Parathyroid adenoma (tissue), 2 donors: Measurements from ENCODE around the gene EIF4E3.

Experiments used
- H2AFZ ChIP-seq: fragments of 300-600 bp; sonication (generic); one replicate; pipeline ENCODE4 v1.7.0; 2017; ENCODE audit warnings: antibody characterized with exemption, mild to moderate bottlenecking
- H3K27ac ChIP-seq: fragments of 300-600 bp; sonication (generic); one replicate; pipeline ENCODE4 v1.7.0; 2017
- H3K27me3 ChIP-seq: fragments of 300-600 bp; sonication (generic); one replicate; pipeline ENCODE4 v1.7.0; 2017; ENCODE audit warnings: low read length; ENCODE audit not compliant: control insufficient read depth, insufficient read depth
- H3K36me3 ChIP-seq: fragments of 300-600 bp; sonication (generic); one replicate; pipeline ENCODE4 v1.7.0; 2017; ENCODE audit warnings: low read length; ENCODE audit not compliant: control insufficient read depth, insufficient read depth
- H3K4me1 ChIP-seq: fragments of 300-600 bp; sonication (generic); one replicate; pipeline ENCODE4 v1.7.0; 2017; ENCODE audit warnings: control low read depth
- H3K4me2 ChIP-seq: fragments of 300-600 bp; sonication (generic); one replicate; pipeline ENCODE4 v1.7.0; 2017; ENCODE audit warnings: low read length
- H3K4me3 ChIP-seq: fragments of 300-600 bp; sonication (generic); one replicate; pipeline ENCODE4 v1.7.0; 2017; ENCODE audit warnings: low read depth, low read length
- H3K79me2 ChIP-seq: fragments of 300-600 bp; sonication (generic); one replicate; pipeline ENCODE4 v1.7.0; 2017; ENCODE audit warnings: control low read depth
- H3K9ac ChIP-seq: fragments of 300-600 bp; sonication (generic); one replicate; pipeline ENCODE4 v1.7.0; 2017; ENCODE audit warnings: mild to moderate bottlenecking
- H3K9me3 ChIP-seq: fragments of 300-600 bp; sonication (generic); one replicate; pipeline ENCODE4 v1.7.0; 2017; ENCODE audit warnings: low read length; ENCODE audit not compliant: control insufficient read depth
- TF ChIP-seq, protein P1 (sequence below): fragments of 300-600 bp; sonication (generic); IDR thresholded peaks from one replicate; pipeline ENCODE4 v1.7.0; 2017; ENCODE audit warnings: antibody characterized with exemption, mild to moderate bottlenecking
- donor health status: primary hyperparathyroidism.

Gene EIF4E3

GRCh38 chr3:71724584-71725270 is 475 bp downstream of the EIF4E3 start:
- H3K4me1 ChIP-seq, result peaks cover 17% of the 10 kb centered on the region
- H3K79me2 ChIP-seq, result peaks cover 38% of the 10 kb centered on the region
- no peaks in the 10 kb centered on the region for H3K36me3 ChIP-seq
- H3K9me3 ChIP-seq, result no peaks in the 10 kb centered on the region
- peak overlapping the region; percentile 88 for H2AFZ ChIP-seq
- H3K27ac ChIP-seq, result peak overlapping the region; percentile 59
- H3K9ac ChIP-seq, result peak overlapping the region; percentile 0
- TF ChIP-seq, protein P1, sequence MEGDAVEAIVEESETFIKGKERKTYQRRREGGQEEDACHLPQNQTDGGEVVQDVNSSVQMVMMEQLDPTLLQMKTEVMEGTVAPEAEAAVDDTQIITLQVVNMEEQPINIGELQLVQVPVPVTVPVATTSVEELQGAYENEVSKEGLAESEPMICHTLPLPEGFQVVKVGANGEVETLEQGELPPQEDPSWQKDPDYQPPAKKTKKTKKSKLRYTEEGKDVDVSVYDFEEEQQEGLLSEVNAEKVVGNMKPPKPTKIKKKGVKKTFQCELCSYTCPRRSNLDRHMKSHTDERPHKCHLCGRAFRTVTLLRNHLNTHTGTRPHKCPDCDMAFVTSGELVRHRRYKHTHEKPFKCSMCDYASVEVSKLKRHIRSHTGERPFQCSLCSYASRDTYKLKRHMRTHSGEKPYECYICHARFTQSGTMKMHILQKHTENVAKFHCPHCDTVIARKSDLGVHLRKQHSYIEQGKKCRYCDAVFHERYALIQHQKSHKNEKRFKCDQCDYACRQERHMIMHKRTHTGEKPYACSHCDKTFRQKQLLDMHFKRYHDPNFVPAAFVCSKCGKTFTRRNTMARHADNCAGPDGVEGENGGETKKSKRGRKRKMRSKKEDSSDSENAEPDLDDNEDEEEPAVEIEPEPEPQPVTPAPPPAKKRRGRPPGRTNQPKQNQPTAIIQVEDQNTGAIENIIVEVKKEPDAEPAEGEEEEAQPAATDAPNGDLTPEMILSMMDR, result no peak
- H3K4me3 ChIP-seq, result peak overlapping the region; percentile 59
- peak overlapping the region; percentile 88 for H3K4me2 ChIP-seq
- no peaks in the 10 kb centered on the region for H3K27me3 ChIP-seq

DNA sequence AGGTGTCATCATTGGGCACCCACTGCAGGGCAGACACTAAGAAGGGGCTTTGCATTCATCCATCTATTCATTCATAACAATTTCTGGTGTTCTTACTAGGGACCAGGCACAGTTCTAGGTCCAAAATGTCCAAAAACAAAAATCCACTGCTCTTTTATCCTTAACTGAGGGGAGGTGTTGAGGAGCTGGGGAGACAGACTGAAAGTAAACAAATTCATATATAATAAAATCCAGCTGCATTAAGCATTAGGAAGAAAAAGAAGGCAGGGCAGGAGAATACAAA is 1.1 kb downstream of the EIF4E3 start:
- H3K79me2 ChIP-seq, result peaks cover 41% of the 10 kb centered on the region
- H3K4me3 ChIP-seq, result peak overlapping the region; percentile 59
- H3K27ac ChIP-seq, result no peak overlapping the region
- TF ChIP-seq, protein P1, result no peak
- H3K36me3 ChIP-seq, result no peaks in the 10 kb centered on the region
- H3K4me1 ChIP-seq, result peaks cover 17% of the 10 kb centered on the region
- no peaks in the 10 kb centered on the region for H3K9me3 ChIP-seq
- peak overlapping the region; percentile 88 for H3K4me2 ChIP-seq
- no peak overlapping the region for H2AFZ ChIP-seq
- H3K27me3 ChIP-seq, result no peaks in the 10 kb centered on the region
- no peak overlapping the region for H3K9ac ChIP-seq

DNA sequence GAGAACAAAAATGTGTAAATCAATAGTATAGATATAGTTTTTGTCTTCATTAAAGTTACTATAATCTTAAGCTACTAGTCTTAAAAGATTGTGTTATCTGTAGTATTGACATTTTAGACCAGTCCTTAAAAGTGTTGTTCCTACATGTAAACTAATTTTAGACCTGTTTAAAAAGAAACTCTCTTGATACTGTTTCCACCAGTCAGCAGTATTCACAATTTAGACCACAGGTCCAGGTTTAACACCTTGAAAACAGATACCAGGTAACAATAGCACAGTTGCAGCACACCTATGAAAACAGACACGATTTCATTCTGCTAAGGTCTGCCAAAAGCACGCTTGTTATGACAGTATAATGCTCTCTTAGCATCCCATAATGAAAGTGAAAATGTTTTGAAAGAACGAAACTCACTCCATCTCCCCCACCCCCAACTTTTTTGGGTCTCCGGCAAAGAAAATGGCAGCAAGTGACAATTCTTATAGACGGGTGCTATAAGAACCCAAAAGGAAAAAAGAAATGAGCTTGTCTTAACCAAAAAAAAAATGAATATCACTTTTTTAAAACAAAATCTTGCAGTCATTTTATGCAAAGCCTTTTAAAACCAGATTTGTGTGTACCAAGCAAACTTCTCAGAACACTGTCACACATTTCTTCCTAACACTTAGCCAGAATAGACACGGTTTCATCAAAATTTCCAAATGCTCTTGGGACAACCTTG is 1.6 kb downstream of the EIF4E3 start:
- Histone ChIP-seq H3K9ac (no peak overlapping the region), H3K4me1 (peaks cover 17% of the 10 kb centered on the region), H3K79me2 (peaks cover 44% of the 10 kb centered on the region), H3K27ac (no peak overlapping the region), H3K4me2 (peak overlapping the region; percentile 88), H3K27me3 (no peaks in the 10 kb centered on the region), H3K36me3 (no peaks in the 10 kb centered on the region), H3K9me3 (no peaks in the 10 kb centered on the region), H2AFZ (no peak overlapping the region), H3K4me3 (peak overlapping the region; percentile 59)
- TF ChIP-seq, protein P1, result no peak

DNA sequence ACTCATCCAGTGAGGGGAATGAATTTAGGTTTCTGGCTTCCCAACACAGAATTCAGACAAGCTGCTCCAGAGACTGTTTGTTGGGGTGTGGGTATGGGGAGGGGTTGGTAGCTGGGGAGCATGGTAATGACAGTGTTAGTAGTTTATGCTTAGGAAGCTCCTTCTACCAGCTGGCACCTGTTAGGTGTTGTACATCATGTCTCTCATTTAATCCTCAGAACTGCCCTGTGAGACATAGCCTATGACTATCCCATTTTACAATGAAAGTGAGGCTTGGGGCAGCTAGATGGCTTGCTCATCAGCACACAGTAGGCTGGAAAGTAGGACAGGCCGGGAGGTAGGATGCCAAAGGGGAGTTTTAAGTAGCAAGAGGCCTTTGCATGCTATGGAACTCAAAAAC is 2.5 kb downstream of the EIF4E3 start:
- Histone ChIP-seq H3K36me3 (no peaks in the 10 kb centered on the region), H3K4me1 (peaks cover 17% of the 10 kb centered on the region), H3K9me3 (no peaks in the 10 kb centered on the region), H2AFZ (no peak overlapping the region), H3K27me3 (no peaks in the 10 kb centered on the region), H3K27ac (no peak overlapping the region), H3K9ac (no peak overlapping the region), H3K4me2 (no peak overlapping the region), H3K79me2 (peaks cover 44% of the 10 kb centered on the region), H3K4me3 (no peak overlapping the region)
- TF ChIP-seq, protein P1, result no peak
